HepG2 (cell line): ENCODE measurements around the gene ADGRF1. TPM values are rescaled to one million over a fixed set of nuclear protein-coding genes. Genes with fewer than 3 reads are reported as not detected.

Experiments used
- DZIP1 ChIP-seq: sonication (generic); formaldehyde crosslinking; IDR thresholded peaks from 2 replicates; pipeline ENCODE4 v1.5.0; 2020; ENCODE audit warnings: mild to moderate bottlenecking, missing genetic modification reagents
- HMGA1 ChIP-seq: sonication (generic); formaldehyde crosslinking; conservative IDR thresholded peaks from 2 replicates; pipeline ENCODE4 v1.4.0; 2020; ENCODE audit warnings: missing genetic modification reagents
- IKZF4 ChIP-seq: sonication (generic); formaldehyde crosslinking; IDR thresholded peaks from 2 replicates; pipeline ENCODE4 v1.5.1; 2020; ENCODE audit warnings: borderline replicate concordance, mild to moderate bottlenecking, low read depth, missing genetic modification reagents; ENCODE audit errors: not compliant biosample characterization
- IRF2 ChIP-seq: IDR thresholded peaks from 2 replicates; pipeline ENCODE4 v1.6.1; 2018; ENCODE audit warnings: missing genetic modification reagents, missing compliant biosample characterization
- MED8 ChIP-seq: sonication (generic); formaldehyde crosslinking; IDR thresholded peaks from 2 replicates; pipeline ENCODE4 v1.8.1; 2023; ENCODE audit warnings: mild to moderate bottlenecking, missing genetic modification reagents; ENCODE audit not compliant: insufficient replicate concordance
- MTF1 ChIP-seq: sonication (generic); formaldehyde crosslinking; IDR thresholded peaks from 2 replicates; pipeline ENCODE4 v1.5.0; 2020; ENCODE audit warnings: missing genetic modification reagents
- NONO ChIP-seq, 2 experiments: fragments of 450-650 bp in 1 of 2; sonication (generic) in 1 of 2; formaldehyde crosslinking in 1 of 2; IDR thresholded peaks in 1 of 2; conservative IDR thresholded peaks in 1 of 2; 2 replicates each; pipeline versions ENCODE4 v1.6.1 to v1.8.0; 2017 to 2022; ENCODE audit warnings: mild to moderate bottlenecking in 1 of 2, missing genetic modification reagents in 1 of 2, moderate library complexity in 1 of 2
- NR1H2 ChIP-seq: sonication (generic); formaldehyde crosslinking; IDR thresholded peaks from 2 replicates; pipeline ENCODE4 v1.8.1; 2022; ENCODE audit warnings: low read depth, missing genetic modification reagents, borderline replicate concordance
- REPIN1 ChIP-seq: sonication (generic); formaldehyde crosslinking; IDR thresholded peaks from 2 replicates; pipeline ENCODE4 v1.8.0; 2022; ENCODE audit warnings: missing genetic modification reagents, low read depth, mild to moderate bottlenecking, borderline replicate concordance
- SAP130 ChIP-seq: IDR thresholded peaks from 2 replicates; pipeline ENCODE4 v1.6.1; 2016; ENCODE audit warnings: low read depth
- SIX1 ChIP-seq: sonication (generic); formaldehyde crosslinking; IDR thresholded peaks from 2 replicates; pipeline ENCODE4 v1.4.0; 2020; ENCODE audit warnings: missing genetic modification reagents, borderline replicate concordance
- TOE1 ChIP-seq: sonication (generic); formaldehyde crosslinking; IDR thresholded peaks from 2 replicates; pipeline ENCODE4 v1.4.0; 2020; ENCODE audit warnings: mild to moderate bottlenecking, missing genetic modification reagents
- ZFP36L2 ChIP-seq: sonication (generic); formaldehyde crosslinking; IDR thresholded peaks from 2 replicates; pipeline ENCODE4 v1.4.0; 2020; ENCODE audit warnings: missing genetic modification reagents
- ZNF232 ChIP-seq: sonication (generic); formaldehyde crosslinking; IDR thresholded peaks from 2 replicates; pipeline ENCODE4 v1.4.0; 2020; ENCODE audit warnings: missing genetic modification reagents, borderline replicate concordance
- ZNF33B ChIP-seq: sonication (generic); formaldehyde crosslinking; IDR thresholded peaks from 2 replicates; pipeline ENCODE4 v1.5.1; 2020; ENCODE audit warnings: mild to moderate bottlenecking, missing genetic modification reagents
- ZNF564 ChIP-seq: sonication (generic); formaldehyde crosslinking; IDR thresholded peaks from 2 replicates; pipeline ENCODE4 v1.8.1; 2023; ENCODE audit warnings: mild to moderate bottlenecking, missing genetic modification reagents
- ZNF678 ChIP-seq: sonication (generic); formaldehyde crosslinking; IDR thresholded peaks from 2 replicates; pipeline ENCODE4 v1.4.0; 2020; ENCODE audit warnings: mild to moderate bottlenecking, missing genetic modification reagents
- ZNF816 ChIP-seq: sonication (generic); formaldehyde crosslinking; IDR thresholded peaks from 2 replicates; pipeline ENCODE4 v1.8.0; 2022; ENCODE audit warnings: missing genetic modification reagents, mild to moderate bottlenecking, borderline replicate concordance
- ZSCAN31 ChIP-seq: sonication (generic); formaldehyde crosslinking; IDR thresholded peaks from 2 replicates; pipeline ENCODE4 v1.5.0; 2020; ENCODE audit warnings: low read depth, mild to moderate bottlenecking, missing genetic modification reagents
- polyA plus RNA-seq, 8 experiments: library from polyadenylated mRNA; depleted of rRNA in 3 of 8; stranded (reverse) in 7 of 8; unstranded in 1 of 8; fragments of >200 nt; fragmentation: Illumina TruSeq in 4 of 8; extraction: Trizol in 4 of 8; gene quantifications; 2 replicates each; pipeline versions ENCODE4 v1.2.1 to v1.2.3, GENCODE V29; 2011 to 2016; ENCODE audit warnings: low read depth in 4 of 8, missing spikeins in 1 of 8, mixed read lengths in 1 of 8; ENCODE audit not compliant: insufficient read depth in 1 of 8
- total RNA-seq, 5 experiments: library from RNA; depleted of rRNA; stranded (reverse); fragments of >200 nt; fragmentation: Illumina TruSeq; extraction: Trizol; gene quantifications; 2 replicates each; pipeline ENCODE4 v1.2.3, GENCODE V29; 2016; ENCODE audit warnings: low read depth in 1 of 5
- TF ChIP-seq, protein P1 (sequence below): sonication (generic); formaldehyde crosslinking; IDR thresholded peaks from 2 replicates; pipeline ENCODE4 v1.4.0; 2020; ENCODE audit warnings: missing genetic modification reagents

ADGRF1 gene
- total and polyA plus RNA-seq, 2 of the 13 experiments (the other 11 are each of a cell fraction or from before 2014, with no cell fraction given): not detected

- TF ChIP-seq NONO (IDR thresholded peaks at IDR 0.05) (no peak), NONO (CRISPR knock-in tag; conservative IDR thresholded peaks at IDR 0.05) (peak; percentile 64; the same call in 1 of the 2 replicates), IKZF4 (CRISPR knock-in tag) (no peak), MED8 (CRISPR knock-in tag) (no peak), SIX1 (peak; percentile 85), HMGA1 (CRISPR knock-in tag) (no peak), ZNF678 (CRISPR knock-in tag) (no peak), ZNF816 (CRISPR knock-in tag) (no peak), ZNF564 (no peak), IRF2 (peak; percentile 83), ZFP36L2 (CRISPR knock-in tag) (no peak), NR1H2 (no peak), ZNF33B (CRISPR knock-in tag) (no peak), DZIP1 (no peak), SAP130 (CRISPR knock-in tag) (peak; percentile 85), ZSCAN31 (0 out of 2 replicates have a peak, but pooled peaks have one; percentile 53), TOE1 (no peak), ZNF232 (CRISPR knock-in tag) (0 out of 2 replicates have a peak, but pooled peaks have one; percentile 43), REPIN1 (CRISPR knock-in tag) (peak; percentile 79), MTF1 (CRISPR knock-in tag) (no peak)
- TF ChIP-seq, protein P1, sequence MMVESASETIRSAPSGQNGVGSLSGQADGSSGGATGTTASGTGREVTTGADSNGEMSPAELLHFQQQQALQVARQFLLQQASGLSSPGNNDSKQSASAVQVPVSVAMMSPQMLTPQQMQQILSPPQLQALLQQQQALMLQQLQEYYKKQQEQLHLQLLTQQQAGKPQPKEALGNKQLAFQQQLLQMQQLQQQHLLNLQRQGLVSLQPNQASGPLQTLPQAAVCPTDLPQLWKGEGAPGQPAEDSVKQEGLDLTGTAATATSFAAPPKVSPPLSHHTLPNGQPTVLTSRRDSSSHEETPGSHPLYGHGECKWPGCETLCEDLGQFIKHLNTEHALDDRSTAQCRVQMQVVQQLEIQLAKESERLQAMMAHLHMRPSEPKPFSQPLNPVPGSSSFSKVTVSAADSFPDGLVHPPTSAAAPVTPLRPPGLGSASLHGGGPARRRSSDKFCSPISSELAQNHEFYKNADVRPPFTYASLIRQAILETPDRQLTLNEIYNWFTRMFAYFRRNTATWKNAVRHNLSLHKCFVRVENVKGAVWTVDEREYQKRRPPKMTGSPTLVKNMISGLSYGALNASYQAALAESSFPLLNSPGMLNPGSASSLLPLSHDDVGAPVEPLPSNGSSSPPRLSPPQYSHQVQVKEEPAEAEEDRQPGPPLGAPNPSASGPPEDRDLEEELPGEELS (CRISPR knock-in tag): peak; percentile 96
These were observed 33.7 kb upstream of the ADGRF1 start (continued) for GRCh38 chr6:47075741-47076421.
